Mesendoderm (in vitro differentiated cells): ENCODE data around the gene TNFRSF1B. TPM values are rescaled to one million over a fixed set of nuclear protein-coding genes. Genes with fewer than 3 reads are reported as not detected.

Source experiments
- DNase-seq: peaks from one replicate; pipeline ENCODE4 v3.0.0; 2013
- H2AK5ac ChIP-seq: 2 replicates; pipeline ENCODE4 v1.6.1; 2013; ENCODE audit warnings: low read length, inconsistent platforms
- H2BK120ac ChIP-seq: 2 replicates; pipeline ENCODE4 v1.6.1; 2013; ENCODE audit warnings: low read depth, mild to moderate bottlenecking, low read length, moderate library complexity, mixed read lengths
- H2BK15ac ChIP-seq: replicated peaks from 2 replicates; pipeline ENCODE4 v1.6.1; 2013; ENCODE audit warnings: low read depth, mild to moderate bottlenecking, moderate library complexity
- H2BK5ac ChIP-seq: 2 replicates; pipeline ENCODE4 v1.6.1; 2013; ENCODE audit warnings: low read length, inconsistent platforms
- H3K18ac ChIP-seq: 2 replicates; pipeline ENCODE4 v1.6.1; 2013; ENCODE audit warnings: mild to moderate bottlenecking, low read length, mixed read lengths
- H3K23ac ChIP-seq: one replicate; pipeline ENCODE4 v1.6.1; 2013; ENCODE audit warnings: low read length
- H3K27ac ChIP-seq: 2 replicates; pipeline ENCODE4 v1.5.1; 2013; ENCODE audit warnings: low read depth, mild to moderate bottlenecking, inconsistent platforms, low read length, moderate library complexity
- H3K27me3 ChIP-seq: 2 replicates; pipeline ENCODE4 v1.6.1; 2013; ENCODE audit warnings: low read length, control low read depth, mild to moderate bottlenecking, inconsistent platforms; ENCODE audit not compliant: insufficient read depth, poor library complexity
- H3K36me3 ChIP-seq: 2 replicates; pipeline ENCODE4 v1.6.1; 2013; ENCODE audit warnings: low read length, inconsistent platforms; ENCODE audit not compliant: control insufficient read depth, insufficient read depth
- H3K4ac ChIP-seq: one replicate; pipeline ENCODE4 v1.6.1; 2013; ENCODE audit warnings: low read depth, mild to moderate bottlenecking, low read length, moderate library complexity
- H3K4me1 ChIP-seq: 2 replicates; pipeline ENCODE4 v1.6.1; 2013; ENCODE audit warnings: low read depth, low read length, inconsistent platforms; ENCODE audit not compliant: control insufficient read depth
- H3K4me2 ChIP-seq: 2 replicates; pipeline ENCODE4 v1.6.1; 2013; ENCODE audit warnings: low read length
- H3K4me3 ChIP-seq: 2 replicates; pipeline ENCODE4 v1.5.1; 2013; ENCODE audit warnings: mild to moderate bottlenecking, low read length
- H3K56ac ChIP-seq: one replicate; pipeline ENCODE4 v1.6.1; 2013; ENCODE audit warnings: low read length
- H3K79me1 ChIP-seq: 2 replicates; pipeline ENCODE4 v1.6.1; 2013; ENCODE audit warnings: low read length, inconsistent platforms
- H3K79me2 ChIP-seq: 2 replicates; pipeline ENCODE4 v1.6.1; 2013; ENCODE audit warnings: mild to moderate bottlenecking, low read length; ENCODE audit not compliant: control insufficient read depth, insufficient read depth
- H3K9ac ChIP-seq: 2 replicates; pipeline ENCODE4 v1.6.1; 2013; ENCODE audit warnings: low read length, inconsistent platforms
- H4K5ac ChIP-seq: one replicate; pipeline ENCODE4 v1.6.1; 2013; ENCODE audit warnings: low read length
- H4K8ac ChIP-seq: one replicate; pipeline ENCODE4 v1.6.1; 2013; ENCODE audit warnings: low read depth, mild to moderate bottlenecking, control low read depth, low read length, moderate library complexity
- WGBS: extraction: QIAGEN DNeasy Blood & Tissue Kit; methylation state at CpG from one replicate; pipeline ENCODE4 v1.1.7; 2013; ENCODE audit warnings: low lambda C conversion rate, missing lambda C conversion rate; ENCODE audit not compliant: insufficient coverage; ENCODE audit errors: extremely low coverage; 5-methylcytosine and 5-hydroxymethylcytosine counted together
- small RNA-seq: library from polyadenylated mRNA; stranded (forward); fragments of <200 nt; extraction: miRNeasy Mini kit (QIAGEN cat#:217004); gene quantifications from one replicate; pipeline ENCODE3, GENCODE V24; 2013; ENCODE audit not compliant: insufficient read depth

Gene TNFRSF1B

DNA sequence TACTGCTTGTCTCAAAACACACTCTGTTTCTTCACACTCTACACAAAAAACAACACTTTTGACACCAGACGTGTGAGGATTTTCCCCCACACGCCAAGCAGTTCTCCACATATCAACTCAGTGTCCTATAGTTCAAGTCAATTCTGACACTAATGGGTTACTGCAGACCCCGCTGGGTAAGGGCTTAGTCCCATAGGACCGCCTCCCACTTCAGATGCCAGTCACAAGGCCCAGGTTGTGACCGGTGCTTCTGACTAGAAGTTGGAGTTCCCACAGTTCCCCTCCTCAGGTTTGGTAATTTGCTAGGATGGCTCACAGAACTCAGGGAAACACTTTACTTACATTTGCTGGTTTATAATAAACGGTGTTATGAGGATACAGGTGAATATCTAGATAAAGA is 83.0 kb downstream of the TNFRSF1B start:
- H2BK15ac ChIP-seq, result no peak overlapping the region
- no peak overlapping the region for H4K8ac ChIP-seq
- WGBS, result no CpG with 5 or more reads among the region's 6 CpGs
- H3K4me3 ChIP-seq, result no peak overlapping the region
- H3K79me1 ChIP-seq, result no peaks in the 10 kb centered on the region
- H3K18ac ChIP-seq, result no peak overlapping the region
- H3K9ac ChIP-seq, result no peak overlapping the region
- no peaks in the 10 kb centered on the region for H3K27me3 ChIP-seq
- no peak overlapping the region for H3K27ac ChIP-seq
- DNase-seq, result no peak
- H2AK5ac ChIP-seq, result no peak overlapping the region
- H3K4ac ChIP-seq, result no peak overlapping the region
- no peak overlapping the region for H3K23ac ChIP-seq
- peaks cover 7% of the 10 kb centered on the region for H3K36me3 ChIP-seq
- H2BK120ac ChIP-seq, result no peak overlapping the region
- H4K5ac ChIP-seq, result no peak overlapping the region
- H3K4me1 ChIP-seq, result no peaks in the 10 kb centered on the region
- no peak overlapping the region for H2BK5ac ChIP-seq
- H3K79me2 ChIP-seq, result no peaks in the 10 kb centered on the region
- H3K56ac ChIP-seq, result no peak overlapping the region
- H3K4me2 ChIP-seq, result no peak overlapping the region

GRCh38 chr1:12251442-12251841 is 84.7 kb downstream of the TNFRSF1B start:
- Histone ChIP-seq H4K5ac (no peak overlapping the region), H3K23ac (no peak overlapping the region), H3K9ac (no peak overlapping the region), H3K79me2 (no peaks in the 10 kb centered on the region), H3K4ac (no peak overlapping the region), H2BK5ac (no peak overlapping the region), H3K4me2 (no peak overlapping the region), H2BK120ac (no peak overlapping the region), H2AK5ac (no peak overlapping the region), H3K36me3 (peaks cover 5% of the 10 kb centered on the region), H3K27me3 (no peaks in the 10 kb centered on the region), H3K27ac (no peak overlapping the region), H3K79me1 (no peaks in the 10 kb centered on the region), H4K8ac (no peak overlapping the region), H3K18ac (no peak overlapping the region), H3K4me1 (no peaks in the 10 kb centered on the region), H3K56ac (no peak overlapping the region), H3K4me3 (no peak overlapping the region), H2BK15ac (no peak overlapping the region)
- DNase-seq, result no peak
- WGBS, result no CpG with 5 or more reads among the region's 5 CpGs

DNA sequence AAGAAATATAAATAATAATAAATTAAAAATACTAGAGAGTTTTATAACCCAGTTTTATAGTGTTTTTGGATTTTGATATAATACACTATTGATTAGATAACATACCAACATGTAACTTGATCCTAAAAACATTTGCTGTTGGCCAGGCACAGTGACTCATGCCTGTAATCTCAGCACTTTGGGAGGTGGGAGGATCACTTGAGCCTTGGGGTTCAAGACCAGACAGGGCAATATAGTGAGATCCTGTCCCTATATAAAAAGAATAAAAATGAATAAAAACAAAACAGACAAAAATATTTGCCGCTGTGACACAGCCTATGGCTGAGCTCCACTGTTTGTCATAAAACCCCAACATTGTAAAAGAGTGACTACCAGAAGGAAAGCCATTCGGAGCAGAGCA is 89.1 kb downstream of the TNFRSF1B start:
- H3K4ac ChIP-seq, result no peak overlapping the region
- peaks cover 5% of the 10 kb centered on the region for H3K36me3 ChIP-seq
- H3K4me1 ChIP-seq, result no peaks in the 10 kb centered on the region
- H4K8ac ChIP-seq, result no peak overlapping the region
- no peak overlapping the region for H3K56ac ChIP-seq
- no peak overlapping the region for H3K23ac ChIP-seq
- H3K79me1 ChIP-seq, result no peaks in the 10 kb centered on the region
- H3K79me2 ChIP-seq, result no peaks in the 10 kb centered on the region
- H2BK15ac ChIP-seq, result no peak overlapping the region
- no peaks in the 10 kb centered on the region for H3K27me3 ChIP-seq
- H3K9ac ChIP-seq, result no peak overlapping the region
- no peak overlapping the region for H3K4me2 ChIP-seq
- H2BK5ac ChIP-seq, result no peak overlapping the region
- H3K27ac ChIP-seq, result no peak overlapping the region
- H2AK5ac ChIP-seq, result no peak overlapping the region
- no peak overlapping the region for H3K4me3 ChIP-seq
- no peak overlapping the region for H4K5ac ChIP-seq
- no CpG with 5 or more reads among the region's 2 CpGs for WGBS
- no peak overlapping the region for H2BK120ac ChIP-seq
- no peak overlapping the region for H3K18ac ChIP-seq
- no peak for DNase-seq

DNA sequence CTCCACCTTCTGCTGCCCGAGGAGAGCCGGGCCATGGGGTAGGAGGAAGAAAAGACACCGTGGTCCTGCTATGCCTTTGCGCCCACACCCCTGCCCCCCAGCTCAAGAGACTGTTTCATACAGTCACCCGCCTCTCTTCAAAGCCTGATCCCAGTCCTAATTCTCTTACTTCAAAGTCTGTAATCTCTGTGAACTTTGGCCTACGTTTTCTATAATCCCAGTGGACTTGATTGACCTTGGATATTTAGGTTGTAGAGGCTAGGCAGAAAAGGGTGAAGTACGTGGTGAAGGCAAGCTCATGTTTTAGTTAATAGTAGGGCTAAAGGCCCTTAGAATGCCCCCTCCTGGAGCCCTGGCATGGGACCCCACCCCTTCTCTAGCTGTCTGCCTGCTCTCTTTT is 91.5 kb downstream of the TNFRSF1B start:
- no peaks in the 10 kb centered on the region for H3K79me1 ChIP-seq
- H3K36me3 ChIP-seq, result no peaks in the 10 kb centered on the region
- no peak overlapping the region for H2BK120ac ChIP-seq
- H3K79me2 ChIP-seq, result no peaks in the 10 kb centered on the region
- H2BK5ac ChIP-seq, result no peak overlapping the region
- no peak overlapping the region for H4K5ac ChIP-seq
- no peak overlapping the region for H3K27ac ChIP-seq
- no peak overlapping the region for H2AK5ac ChIP-seq
- no peak overlapping the region for H3K9ac ChIP-seq
- WGBS, result no CpG with 5 or more reads among the region's 7 CpGs
- H3K27me3 ChIP-seq, result no peaks in the 10 kb centered on the region
- H2BK15ac ChIP-seq, result no peak overlapping the region
- no peak overlapping the region for H3K23ac ChIP-seq
- no peak overlapping the region for H3K4me2 ChIP-seq
- H3K18ac ChIP-seq, result no peak overlapping the region
- no peak overlapping the region for H4K8ac ChIP-seq
- H3K4me3 ChIP-seq, result no peak overlapping the region
- no peak overlapping the region for H3K4ac ChIP-seq
- no peak overlapping the region for H3K56ac ChIP-seq
- no peaks in the 10 kb centered on the region for H3K4me1 ChIP-seq
- no peak for DNase-seq

Small RNAs within 50 kb of the gene (small RNA-seq; reads per million reads assigned to genes)
- gene MIR4632 (not detected), gene RF00156 (not detected)
